GM19455 (cell line): ENCODE data around the gene IRF4.

Source experiments
- ATAC-seq: cut with Tn5 transposase; IDR thresholded peaks from one replicate; pipeline ENCODE4 v1.9.1; 2021; ENCODE audit not compliant: unreplicated experiment

Gene IRF4

DNA sequence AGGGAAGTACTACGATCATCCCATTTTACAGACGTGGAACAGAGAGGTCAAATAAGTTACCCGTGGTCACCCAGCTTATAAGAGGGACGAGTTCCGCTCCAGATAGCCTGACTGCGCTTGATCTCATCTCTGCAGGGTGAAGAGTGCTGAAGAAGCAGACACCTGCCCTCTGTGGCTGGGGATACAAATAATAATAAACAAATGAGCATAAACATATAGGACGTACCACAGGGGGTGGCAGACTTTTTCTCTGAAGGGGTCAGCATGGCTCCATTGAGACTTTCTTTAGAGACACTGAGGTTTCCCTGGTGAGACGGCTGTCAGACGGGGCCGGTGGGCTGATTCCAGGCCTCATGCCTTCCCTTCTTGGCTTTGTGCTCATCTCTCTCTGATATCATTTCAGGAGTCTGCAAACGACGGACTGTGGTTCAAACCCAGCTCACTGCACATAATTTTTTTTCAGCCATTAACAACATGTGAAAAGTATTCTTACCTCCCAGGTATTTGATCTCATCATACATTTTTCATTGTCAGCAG, 47.1 kb downstream of the IRF4 start:
- no peak for ATAC-seq

GRCh38 chr6:439641-440167, 48.2 kb downstream of the IRF4 start:
- no peak for ATAC-seq

- ATAC-seq, result no peak
Measured at GRCh38 chr6:441126-441920, 49.8 kb downstream of the IRF4 start.

GRCh38 chr6:443621-444159, 52.1 kb downstream of the IRF4 start:
- no peak for ATAC-seq

DNA sequence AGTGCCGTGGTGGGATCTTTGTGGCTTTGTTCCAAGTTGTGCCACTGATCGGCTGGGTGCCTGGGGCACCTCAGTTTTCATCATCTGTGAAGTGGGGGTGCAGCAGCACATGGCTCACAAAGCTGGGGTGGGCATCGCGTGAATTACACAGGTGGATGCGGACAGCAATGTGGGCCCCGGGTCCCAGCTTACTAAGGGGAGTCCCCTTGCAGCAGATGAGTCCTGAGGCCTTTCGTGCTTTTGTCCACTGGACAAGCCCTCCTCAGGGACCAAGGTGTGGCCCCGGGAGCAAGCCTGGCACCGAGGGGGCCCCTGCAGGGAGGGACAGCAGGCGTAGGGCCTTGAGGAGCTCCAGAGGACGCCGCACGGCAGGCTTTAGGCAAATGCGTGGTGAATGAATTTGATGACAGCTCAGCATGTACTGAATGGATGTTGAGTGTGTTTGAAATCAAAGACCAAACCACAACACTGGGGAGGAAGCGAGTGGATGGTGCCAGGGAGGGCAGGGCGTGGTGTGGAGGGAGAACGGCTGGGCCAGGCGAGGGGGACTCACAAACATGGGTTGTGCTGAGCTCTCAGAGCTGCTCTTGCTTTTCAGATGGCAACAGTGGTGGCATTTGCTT, 53.2 kb downstream of the IRF4 start:
- ATAC-seq, result no peak

DNA sequence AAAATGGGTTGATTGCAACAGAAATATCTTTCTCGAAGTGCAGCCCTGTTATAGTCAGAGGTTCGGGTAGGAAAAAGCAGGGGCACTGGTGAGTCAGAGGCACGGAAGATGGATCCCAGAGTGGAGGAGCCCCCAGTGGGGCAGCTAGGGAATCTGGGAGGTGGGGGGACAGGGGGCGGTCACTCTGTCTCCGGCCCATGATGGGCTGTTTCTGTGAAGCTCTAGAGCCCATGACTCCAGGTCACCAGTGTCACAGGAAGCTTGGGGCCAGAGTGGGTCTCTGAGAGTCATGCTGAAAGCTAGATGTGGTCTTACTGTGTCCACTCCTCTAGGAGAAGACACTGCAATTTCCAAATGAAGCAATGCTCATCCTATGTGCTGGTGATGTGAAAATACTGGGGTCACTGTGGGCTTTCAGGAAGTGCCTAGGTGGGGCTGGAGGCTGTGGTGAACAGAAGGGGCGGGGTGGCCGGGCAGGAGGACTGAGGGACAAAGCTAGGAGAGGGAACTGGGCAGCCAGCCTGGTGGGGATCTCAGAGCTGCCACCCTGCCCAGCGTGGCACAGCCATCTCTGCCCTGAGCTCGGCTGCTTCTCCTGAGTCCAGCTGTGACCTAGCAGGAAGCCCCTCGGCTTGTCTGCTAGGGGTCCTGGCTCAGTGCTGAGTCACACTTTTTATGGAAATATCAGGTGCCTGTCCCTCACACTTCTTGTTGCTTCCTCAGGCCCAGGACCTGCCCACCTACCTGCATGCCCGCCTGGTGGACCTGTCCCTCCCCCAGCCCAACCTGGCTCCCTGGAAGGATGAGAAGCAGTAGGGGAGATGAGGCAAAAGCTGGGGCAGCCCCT, 54.2 kb downstream of the IRF4 start:
- no peak for ATAC-seq

- no peak for ATAC-seq
Measured at GRCh38 chr6:446418-447366, 55.1 kb downstream of the IRF4 start.

DNA sequence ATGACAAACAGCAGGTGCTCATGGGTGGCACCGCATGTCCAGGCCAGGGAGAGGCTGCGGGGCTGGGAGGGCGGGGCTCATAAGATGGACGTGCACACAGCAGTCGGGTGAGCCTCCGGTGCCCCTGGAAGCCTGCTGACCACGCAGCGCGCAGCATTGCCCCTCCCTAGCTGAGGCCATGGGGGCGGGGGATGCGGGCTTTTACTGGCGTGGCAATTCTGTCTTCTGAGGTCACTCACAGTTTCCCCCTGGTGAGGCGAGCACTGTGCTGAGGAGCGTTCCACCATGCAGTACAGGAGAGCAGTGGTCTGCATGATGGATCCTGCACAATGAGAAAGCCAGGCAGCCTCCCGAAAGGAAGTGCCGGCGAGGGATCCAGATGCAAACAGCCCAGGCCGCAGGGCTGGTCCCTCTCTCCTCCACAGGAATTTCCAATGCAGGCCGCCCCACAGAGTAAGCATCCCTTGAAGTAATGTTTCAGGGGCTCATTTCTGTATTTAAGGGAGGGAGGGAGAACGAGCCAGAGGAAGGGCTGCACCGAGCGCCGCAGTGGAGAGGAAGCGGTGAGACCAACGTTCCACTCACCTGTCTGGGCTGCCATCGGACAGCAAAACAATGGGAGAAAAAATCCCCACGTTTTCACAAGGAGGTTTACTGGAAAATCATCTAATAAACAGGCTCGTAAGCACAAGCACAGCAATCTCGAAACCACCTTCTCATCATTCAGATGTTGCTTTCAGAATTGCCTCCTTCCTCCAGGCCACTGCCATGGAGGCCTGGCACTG, 56.0 kb downstream of the IRF4 start:
- no peak for ATAC-seq

DNA sequence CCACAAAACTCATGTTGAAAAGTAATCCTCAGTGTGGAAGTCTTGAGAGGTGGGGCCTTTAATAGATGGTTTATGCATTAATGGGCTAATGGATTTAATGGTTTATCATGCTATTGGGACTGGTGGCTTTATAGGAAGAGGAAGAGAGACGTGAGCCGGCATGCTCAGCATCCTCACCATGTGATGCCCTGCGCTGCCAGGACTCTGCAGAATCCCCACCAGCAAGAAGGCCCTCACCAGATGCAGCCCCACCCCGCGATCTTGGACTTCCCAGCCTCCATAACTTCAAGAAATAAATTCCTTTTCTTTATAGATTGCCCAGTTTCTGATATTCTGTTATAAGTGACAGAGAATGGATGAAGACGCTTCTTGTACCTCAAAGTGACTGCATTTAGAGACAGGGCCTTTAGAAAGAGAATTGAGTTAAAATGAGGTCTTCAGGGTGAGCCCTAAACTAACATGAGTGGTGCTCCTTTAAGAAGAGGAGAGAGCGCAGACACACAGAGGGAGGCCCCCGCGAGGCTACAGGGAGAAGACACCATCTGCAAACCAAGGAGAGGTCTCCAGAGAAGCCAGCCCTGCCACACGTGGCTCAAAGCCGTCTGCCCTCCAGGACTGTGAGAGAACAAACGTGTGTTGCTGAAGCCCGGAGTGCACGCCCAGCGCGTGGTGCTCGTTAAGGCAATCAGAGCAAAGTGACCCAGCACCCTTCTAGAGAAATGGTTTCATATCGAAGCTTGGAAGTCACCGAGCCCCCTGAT, 56.9 kb downstream of the IRF4 start:
- no peak for ATAC-seq

- ATAC-seq, result no peak
Measured at GRCh38 chr6:449057-449430, 57.5 kb downstream of the IRF4 start.

DNA sequence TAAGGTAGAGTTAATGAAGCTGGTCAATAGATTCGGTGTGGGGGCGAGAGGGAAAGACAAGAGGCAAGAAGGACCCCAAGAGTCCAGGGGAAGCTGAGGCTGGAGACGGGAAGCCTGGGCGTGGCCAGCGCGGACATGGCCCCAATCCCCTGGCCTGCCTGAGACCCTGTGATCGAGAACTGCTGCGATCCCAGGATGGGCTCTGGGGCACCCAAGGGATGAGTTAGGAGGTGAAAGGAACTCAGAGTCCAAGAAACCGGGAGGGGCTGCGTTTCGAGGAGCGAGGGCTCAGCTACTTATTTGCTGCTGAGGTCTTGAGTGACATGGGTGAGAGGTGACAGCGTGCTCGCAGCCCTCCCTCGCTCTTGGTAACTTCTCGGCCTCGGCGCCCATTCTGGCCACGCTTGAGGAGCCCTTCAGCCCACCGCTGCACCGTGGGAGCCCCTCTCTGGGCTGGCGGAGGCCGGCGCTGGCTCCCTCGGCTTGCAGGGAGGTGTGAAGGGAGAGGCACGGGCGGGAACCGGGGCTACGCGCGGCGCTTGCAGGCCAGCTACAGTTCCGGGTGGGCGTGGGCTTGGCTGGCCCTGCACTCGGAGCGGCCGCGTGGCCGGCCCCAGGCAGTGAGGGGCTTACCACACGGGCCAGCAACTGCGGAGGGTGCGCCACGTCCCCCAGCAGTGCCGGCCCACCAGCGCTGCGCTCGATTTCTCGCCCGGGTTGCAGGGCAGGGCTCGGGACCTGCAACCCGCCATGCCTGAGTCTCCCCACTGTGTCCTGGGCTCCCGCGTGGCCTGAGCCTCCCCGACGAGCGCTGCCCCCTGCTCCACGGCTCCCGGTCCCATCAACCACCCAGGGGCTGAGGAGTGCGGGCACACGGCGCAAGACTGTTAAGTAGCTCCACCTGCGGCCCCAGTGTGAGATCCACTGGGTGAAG, 58.2 kb downstream of the IRF4 start:
- no peak for ATAC-seq

DNA sequence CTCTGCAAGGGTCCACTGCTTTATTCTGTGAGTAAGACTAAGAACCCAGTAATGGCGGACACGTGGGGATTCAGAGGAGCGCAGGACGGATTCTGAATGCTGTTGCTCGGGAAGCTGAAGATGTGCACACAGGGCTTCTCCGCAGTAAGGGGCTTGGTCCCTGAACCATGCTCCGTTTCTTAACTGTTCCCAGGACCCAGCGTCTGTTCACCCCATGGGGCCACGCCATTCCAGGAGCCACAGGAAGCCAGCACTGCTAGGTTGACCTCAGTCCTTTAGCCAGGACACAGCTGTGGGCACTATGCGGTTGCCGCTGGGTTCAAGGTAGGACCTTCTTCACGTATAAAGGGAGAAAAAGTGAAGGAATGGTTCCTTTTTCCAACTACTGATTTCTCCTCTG, 59.8 kb downstream of the IRF4 start:
- ATAC-seq, result no peak

GRCh38 chr6:451847-452246, 60.3 kb downstream of the IRF4 start:
- no peak for ATAC-seq

DNA sequence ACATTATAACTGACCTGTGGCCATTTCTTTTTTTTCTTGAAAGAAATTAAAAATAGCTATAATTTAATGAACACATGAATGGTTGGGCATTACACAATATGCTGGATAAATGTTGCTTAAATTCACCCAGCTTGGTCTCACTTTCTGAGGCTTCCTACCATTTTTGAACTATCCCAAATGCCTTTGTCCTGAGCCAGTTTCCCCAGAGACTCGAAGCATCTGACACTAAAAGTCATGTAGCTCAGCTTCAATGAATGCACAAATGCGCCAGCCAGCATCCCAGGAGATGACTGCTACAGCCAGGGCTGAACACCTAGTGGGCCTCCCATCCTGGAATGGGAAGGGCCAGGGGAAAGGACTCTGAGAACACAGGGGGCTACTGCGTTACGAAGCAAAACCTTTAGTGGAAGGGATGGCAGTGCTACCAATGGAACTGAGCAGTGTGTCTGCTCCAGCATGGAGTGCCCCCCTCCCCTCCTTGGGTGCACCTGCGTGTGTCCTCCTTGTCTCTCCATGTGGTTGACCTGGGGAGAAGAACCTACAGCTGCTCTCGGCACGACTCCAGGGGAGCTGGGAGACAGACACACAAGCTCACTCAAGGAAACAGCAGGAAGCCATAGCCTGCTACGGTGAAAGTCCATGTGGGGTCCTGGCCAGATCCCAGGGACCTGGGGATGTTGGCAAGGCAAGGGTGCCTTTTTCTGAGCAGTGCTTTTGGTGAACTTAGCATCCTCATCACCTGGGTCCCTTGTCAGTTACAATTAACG, 60.9 kb downstream of the IRF4 start:
- no peak for ATAC-seq

GRCh38 chr6:453152-453551, 61.6 kb downstream of the IRF4 start:
- ATAC-seq, result no peak

DNA sequence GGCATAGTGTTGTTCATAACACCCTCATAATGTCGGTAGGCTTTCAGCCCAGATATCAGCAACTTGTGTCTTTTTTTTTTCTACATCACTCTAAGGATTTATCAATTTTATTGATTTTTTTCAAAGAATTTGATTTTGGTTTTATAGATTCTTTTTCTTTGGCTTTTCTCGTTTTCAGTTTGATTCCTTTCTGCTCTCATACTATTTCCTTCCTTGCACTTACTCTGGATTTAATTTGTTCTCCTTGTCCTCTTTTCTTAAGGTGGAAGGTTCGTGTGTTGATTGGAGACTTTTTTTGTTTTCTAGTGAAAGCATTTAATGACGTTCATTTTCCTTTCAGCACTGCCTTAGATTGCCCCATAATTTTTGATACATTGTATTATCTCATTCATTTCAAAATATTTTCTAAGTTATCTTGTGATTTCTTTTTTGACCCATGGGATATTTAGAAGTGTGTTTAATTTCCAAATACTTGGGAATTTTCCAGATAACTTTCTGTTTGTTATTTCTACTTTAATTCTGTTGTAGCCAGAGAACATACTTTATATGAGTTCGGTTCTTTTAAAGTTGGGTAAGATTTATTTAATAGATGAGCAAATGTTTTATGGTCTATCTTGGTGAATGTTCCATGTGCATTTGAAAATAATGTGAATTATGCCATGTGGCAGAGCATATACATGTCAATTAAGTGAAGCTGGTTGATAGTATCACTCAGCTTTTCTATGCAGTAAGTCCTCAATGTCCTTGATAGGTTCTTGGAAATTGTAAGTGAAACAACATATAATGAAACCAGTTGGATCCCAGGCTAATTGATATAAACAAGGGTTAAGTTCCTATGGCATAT, 62.8 kb downstream of the IRF4 start:
- ATAC-seq, result no peak
